Measurements from ENCODE around the gene TDRD6. TPM values are rescaled to one million over a fixed set of nuclear protein-coding genes. Genes with fewer than 3 reads are reported as not detected.
A peak's percentile ranks its signal among the peaks of the same experiment; 100 is the strongest.

The TDRD6 gene
- total RNA-seq, 1 donor from 2014 or later = 0.05 TPM

- TF ChIP-seq CTCF (conservative IDR thresholded peaks at IDR 0.05) = no peak
Measured at GRCh38 chr6:46688117-46688965, 656 bp downstream of the TDRD6 start.

GRCh38 chr6:46688966-46689335 is 1.3 kb downstream of the TDRD6 start:
- Mint-ChIP-seq H3K27me3 (ENCODE audit: low read depth) (no peaks in the 10 kb centered on the region), H3K27ac (ENCODE audit: unreplicated experiment) (peak overlapping the region; percentile 20), H3K36me3 (ENCODE audit: low read depth) (no peaks in the 10 kb centered on the region), H3K9me3 (peaks cover 8% of the 10 kb centered on the region), H3K4me1 (no peaks in the 10 kb centered on the region), H3K4me3 (no peak overlapping the region)
- DNase-seq (ENCODE audit: low read depth, low spot score) = no peak
- no peak for TF ChIP-seq CTCF (conservative IDR thresholded peaks at IDR 0.05)

More at GRCh38 chr6:46688117-46688965, 656 bp downstream of the TDRD6 start:
- H3K4me3 Mint-ChIP-seq = no peak overlapping the region
- no peaks in the 10 kb centered on the region for H3K27me3 Mint-ChIP-seq (ENCODE audit: low read depth)
- no peak for DNase-seq (ENCODE audit: low read depth, low spot score)
- no peaks in the 10 kb centered on the region for H3K36me3 Mint-ChIP-seq (ENCODE audit: low read depth)
- no peak overlapping the region for H3K27ac Mint-ChIP-seq (ENCODE audit: unreplicated experiment)
- no peaks in the 10 kb centered on the region for H3K4me1 Mint-ChIP-seq
- H3K9me3 Mint-ChIP-seq = peaks cover 8% of the 10 kb centered on the region

GRCh38 chr6:46689657-46690056 is 2.0 kb downstream of the TDRD6 start:
- no peaks in the 10 kb centered on the region for H3K27me3 Mint-ChIP-seq (ENCODE audit: low read depth)
- H3K36me3 Mint-ChIP-seq (ENCODE audit: low read depth) = no peaks in the 10 kb centered on the region
- no peak overlapping the region for H3K4me3 Mint-ChIP-seq
- no peak for DNase-seq (ENCODE audit: low read depth, low spot score)
- no peaks in the 10 kb centered on the region for H3K4me1 Mint-ChIP-seq
- no peak for TF ChIP-seq CTCF (conservative IDR thresholded peaks at IDR 0.05)
- peaks cover 8% of the 10 kb centered on the region for H3K9me3 Mint-ChIP-seq
- H3K27ac Mint-ChIP-seq (ENCODE audit: unreplicated experiment) = no peak overlapping the region

GRCh38 chr6:46690141-46690755 is 2.6 kb downstream of the TDRD6 start:
- Mint-ChIP-seq H3K27me3 (ENCODE audit: low read depth) (no peaks in the 10 kb centered on the region), H3K4me3 (no peak overlapping the region), H3K27ac (ENCODE audit: unreplicated experiment) (no peak overlapping the region), H3K9me3 (peaks cover 8% of the 10 kb centered on the region), H3K4me1 (no peaks in the 10 kb centered on the region), H3K36me3 (ENCODE audit: low read depth) (no peaks in the 10 kb centered on the region)
- no peak for TF ChIP-seq CTCF (conservative IDR thresholded peaks at IDR 0.05)
- DNase-seq (ENCODE audit: low read depth, low spot score) = no peak

- TF ChIP-seq CTCF (conservative IDR thresholded peaks at IDR 0.05) = no peak
- Mint-ChIP-seq H3K9me3 (peaks cover 8% of the 10 kb centered on the region), H3K27ac (ENCODE audit: unreplicated experiment) (no peak overlapping the region), H3K4me1 (no peaks in the 10 kb centered on the region), H3K36me3 (ENCODE audit: low read depth) (no peaks in the 10 kb centered on the region), H3K27me3 (ENCODE audit: low read depth) (no peaks in the 10 kb centered on the region), H3K4me3 (no peak overlapping the region)
- no peak for DNase-seq (ENCODE audit: low read depth, low spot score)
Measured at GRCh38 chr6:46690911-46691451, 3.3 kb downstream of the TDRD6 start.
